GM12865 (cell line): Measurements from ENCODE around the gene TIAM1.

Source experiments
- DNase-seq: peaks from one replicate; pipeline ENCODE4 v3.0.0; 2010; ENCODE audit warnings: low read depth
- H3K4me3 ChIP-seq: 2 replicates; pipeline ENCODE4 v1.5.1; 2011; ENCODE audit warnings: mild to moderate bottlenecking, low read depth, low read length, control low read depth
- TF ChIP-seq, protein P1 (sequence below): IDR thresholded peaks from 2 replicates; pipeline ENCODE4 v1.5.1; 2011; ENCODE audit warnings: low read length, control low read depth, low read depth, inconsistent platforms; ENCODE audit not compliant: insufficient read depth; ENCODE audit errors: missing control alignments

The TIAM1 gene

DNA sequence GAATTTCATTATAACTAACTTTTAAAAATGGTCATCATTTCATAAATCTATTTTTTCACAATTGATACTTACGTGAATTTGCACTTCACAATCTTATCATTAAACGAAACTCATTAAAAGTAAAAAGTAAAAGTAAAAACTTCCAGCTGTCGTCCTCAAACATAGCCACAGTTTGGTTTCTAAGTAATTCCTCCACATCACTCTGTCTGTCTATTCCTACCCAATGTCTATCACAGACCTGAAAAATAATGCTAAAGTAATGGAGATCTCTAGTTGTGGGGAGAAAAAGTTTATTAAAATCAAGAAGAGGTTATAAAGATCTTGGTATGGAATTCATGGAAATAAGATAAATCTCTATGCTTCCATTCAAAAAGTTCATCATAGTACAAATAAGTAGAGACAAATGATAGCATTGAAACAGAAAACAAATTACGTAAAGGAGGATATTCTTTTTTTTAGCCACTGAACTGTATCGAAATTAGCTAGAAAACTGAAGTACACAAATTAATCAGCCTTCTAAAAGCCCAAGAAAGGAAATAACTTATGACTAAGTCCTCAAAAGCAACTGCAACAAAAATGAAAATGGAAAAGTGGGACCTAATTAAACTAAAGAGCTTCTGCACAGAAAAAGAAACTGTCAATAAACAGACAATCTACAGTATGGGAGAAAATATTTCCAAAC is 148.6 kb downstream of the TIAM1 start:
- TF ChIP-seq, protein P1, sequence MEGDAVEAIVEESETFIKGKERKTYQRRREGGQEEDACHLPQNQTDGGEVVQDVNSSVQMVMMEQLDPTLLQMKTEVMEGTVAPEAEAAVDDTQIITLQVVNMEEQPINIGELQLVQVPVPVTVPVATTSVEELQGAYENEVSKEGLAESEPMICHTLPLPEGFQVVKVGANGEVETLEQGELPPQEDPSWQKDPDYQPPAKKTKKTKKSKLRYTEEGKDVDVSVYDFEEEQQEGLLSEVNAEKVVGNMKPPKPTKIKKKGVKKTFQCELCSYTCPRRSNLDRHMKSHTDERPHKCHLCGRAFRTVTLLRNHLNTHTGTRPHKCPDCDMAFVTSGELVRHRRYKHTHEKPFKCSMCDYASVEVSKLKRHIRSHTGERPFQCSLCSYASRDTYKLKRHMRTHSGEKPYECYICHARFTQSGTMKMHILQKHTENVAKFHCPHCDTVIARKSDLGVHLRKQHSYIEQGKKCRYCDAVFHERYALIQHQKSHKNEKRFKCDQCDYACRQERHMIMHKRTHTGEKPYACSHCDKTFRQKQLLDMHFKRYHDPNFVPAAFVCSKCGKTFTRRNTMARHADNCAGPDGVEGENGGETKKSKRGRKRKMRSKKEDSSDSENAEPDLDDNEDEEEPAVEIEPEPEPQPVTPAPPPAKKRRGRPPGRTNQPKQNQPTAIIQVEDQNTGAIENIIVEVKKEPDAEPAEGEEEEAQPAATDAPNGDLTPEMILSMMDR, result no peak
- H3K4me3 ChIP-seq, result no peak overlapping the region
- peak; percentile 29 for DNase-seq

DNA sequence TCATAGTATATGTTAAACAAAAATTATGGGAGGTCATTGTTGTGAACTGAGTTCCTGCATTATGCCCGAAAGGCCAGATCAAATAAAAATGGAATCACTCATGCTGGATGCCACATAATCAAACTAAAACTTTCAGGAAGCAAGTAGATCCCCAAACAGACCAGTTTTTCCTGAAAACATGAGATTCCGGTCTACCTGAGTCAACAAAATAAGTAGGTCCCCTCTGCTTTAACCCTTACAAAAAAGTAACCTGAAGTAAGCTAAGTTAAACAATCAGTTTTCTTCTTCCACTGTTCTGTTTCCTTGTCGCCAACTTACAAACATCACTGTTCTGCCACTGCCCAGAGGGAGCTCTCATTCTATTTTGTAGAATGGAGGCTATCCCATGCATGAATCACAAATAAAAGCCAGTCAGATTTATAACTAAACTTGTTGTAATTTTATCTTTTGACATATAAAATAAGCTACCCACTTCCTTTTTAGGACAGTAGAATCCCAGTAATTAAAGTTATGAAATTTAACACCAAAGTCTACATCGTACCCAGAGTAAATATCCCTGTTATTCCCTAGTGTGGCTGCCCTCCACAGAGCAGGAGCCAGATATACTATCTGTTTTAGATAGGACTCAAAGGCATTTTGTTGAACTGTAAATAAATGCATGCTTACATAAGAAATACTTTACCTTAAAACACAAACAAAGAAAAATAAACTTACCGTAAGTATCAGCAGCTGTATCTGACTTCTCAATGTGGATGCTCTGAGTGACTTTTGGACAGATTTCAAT is 149.4 kb downstream of the TIAM1 start:
- DNase-seq, result no peak
- TF ChIP-seq, protein P1, result no peak
- H3K4me3 ChIP-seq, result no peak overlapping the region

GRCh38 chr21:31193761-31194160 is 150.3 kb downstream of the TIAM1 start:
- DNase-seq, result no peak
- H3K4me3 ChIP-seq, result no peak overlapping the region
- TF ChIP-seq, protein P1, result no peak

- no peak overlapping the region for H3K4me3 ChIP-seq
- TF ChIP-seq, protein P1, result no peak
- DNase-seq, result no peak
Observed at GRCh38 chr21:31191553-31191952, 152.5 kb downstream of the TIAM1 start.

DNA sequence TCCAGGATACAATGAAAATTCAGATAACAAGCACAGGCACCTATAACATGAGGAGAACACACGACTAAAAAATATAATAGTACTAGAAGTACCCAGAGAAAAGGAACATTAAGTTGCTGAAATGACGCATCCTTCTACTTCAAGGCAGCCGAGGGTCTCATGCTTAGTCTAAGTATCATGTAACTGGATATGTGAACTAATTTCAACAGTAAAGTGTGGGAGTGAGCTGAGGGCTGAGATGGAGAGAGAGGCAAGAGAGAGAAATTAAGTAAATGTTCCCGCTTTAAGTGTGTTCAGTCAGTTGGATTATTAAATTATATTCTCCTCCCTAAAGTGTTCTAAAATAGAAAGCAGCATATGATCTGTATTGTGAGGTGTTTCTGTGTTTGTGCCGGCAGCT is 153.5 kb downstream of the TIAM1 start:
- no peak overlapping the region for H3K4me3 ChIP-seq
- no peak for DNase-seq
- TF ChIP-seq, protein P1, result no peak

GRCh38 chr21:31187499-31187898 is 156.6 kb downstream of the TIAM1 start:
- TF ChIP-seq, protein P1, result no peak
- no peak for DNase-seq
- H3K4me3 ChIP-seq, result no peak overlapping the region
